GM19452 (cell line): ENCODE measurements around the gene NDUFS2.
A peak's percentile ranks its signal among the peaks of the same experiment; 100 is the strongest.
"Not testable (repeated sequence)": the region's sequence is repeated elsewhere in the genome, so short reads cannot be mapped to it uniquely, and the experiment has no call there.

Experiments
- ATAC-seq: cut with Tn5 transposase; IDR thresholded peaks from one replicate; pipeline ENCODE4 v1.9.1; 2021; ENCODE audit not compliant: unreplicated experiment

The NDUFS2 gene

DNA sequence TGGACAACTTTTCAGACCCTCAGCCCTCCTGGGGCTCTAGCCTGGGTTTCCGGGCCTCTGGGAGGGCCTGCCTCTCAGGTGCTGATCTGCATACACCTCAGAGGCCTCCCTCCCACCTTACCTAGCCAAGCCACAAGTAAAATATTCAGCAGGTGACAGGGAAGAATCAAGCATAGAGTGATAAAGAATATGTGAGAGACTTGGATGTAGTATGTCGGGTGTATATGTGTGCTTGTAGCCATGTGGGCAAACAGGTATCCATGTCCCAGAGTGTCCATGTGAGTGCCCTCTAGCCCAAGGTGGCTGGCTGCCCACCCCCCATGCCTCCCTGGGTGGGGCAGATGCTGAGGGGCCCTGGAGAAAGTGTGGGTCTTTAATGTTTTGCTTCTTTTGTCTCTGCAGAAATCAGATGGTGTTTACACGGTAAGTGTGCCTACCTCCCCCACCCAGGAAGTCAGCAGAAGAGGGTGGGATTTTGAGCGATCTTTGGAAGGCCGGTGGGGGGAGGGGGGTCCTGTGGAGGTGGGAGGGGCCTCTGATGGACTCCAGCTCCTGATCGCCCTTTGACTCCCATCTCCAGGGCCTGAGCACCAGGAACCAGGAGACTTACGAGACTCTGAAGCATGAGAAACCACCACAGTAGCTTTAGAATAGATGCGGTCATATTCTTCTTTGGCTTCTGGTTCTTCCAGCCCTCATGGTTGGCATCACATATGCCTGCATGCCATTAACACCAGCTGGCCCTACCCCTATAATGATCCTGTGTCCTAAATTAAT is 16.3 kb downstream of the NDUFS2 start:
- no peak for ATAC-seq

DNA sequence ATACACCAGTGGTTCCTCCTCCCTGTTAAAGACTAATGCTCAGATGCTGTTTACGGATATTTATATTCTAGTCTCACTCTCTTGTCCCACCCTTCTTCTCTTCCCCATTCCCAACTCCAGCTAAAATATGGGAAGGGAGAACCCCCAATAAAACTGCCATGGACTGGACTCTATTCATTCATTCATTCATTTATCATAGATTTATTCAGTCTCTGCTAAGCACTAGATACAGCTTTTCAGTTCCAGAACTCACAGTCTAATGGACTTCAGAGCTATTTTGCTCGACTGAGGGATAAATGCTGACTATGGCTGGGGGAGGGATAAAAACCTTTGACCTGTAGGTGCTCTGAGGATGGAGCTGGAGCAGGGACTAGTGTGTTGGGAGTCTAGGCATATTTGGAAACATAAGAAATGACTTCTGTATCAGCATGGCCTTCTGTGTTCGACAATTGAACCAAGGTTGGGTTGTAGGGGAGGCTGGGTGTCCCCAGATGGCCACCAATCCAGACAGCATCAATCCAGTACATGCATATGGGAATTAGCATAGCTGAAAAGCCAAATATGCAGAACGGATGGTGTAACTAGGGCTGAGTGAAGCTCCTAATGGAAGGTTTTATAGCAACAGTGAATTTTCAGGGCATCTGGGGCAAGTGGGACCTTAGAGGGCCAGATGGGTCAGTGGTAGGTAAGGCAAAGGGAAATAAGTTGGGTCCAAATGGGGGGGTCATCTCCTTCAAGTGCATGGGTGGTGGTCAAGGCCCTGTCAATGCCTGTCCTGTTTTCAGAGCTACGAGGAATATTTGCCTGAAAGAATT is 17.1 kb downstream of the NDUFS2 start:
- ATAC-seq: no peak

DNA sequence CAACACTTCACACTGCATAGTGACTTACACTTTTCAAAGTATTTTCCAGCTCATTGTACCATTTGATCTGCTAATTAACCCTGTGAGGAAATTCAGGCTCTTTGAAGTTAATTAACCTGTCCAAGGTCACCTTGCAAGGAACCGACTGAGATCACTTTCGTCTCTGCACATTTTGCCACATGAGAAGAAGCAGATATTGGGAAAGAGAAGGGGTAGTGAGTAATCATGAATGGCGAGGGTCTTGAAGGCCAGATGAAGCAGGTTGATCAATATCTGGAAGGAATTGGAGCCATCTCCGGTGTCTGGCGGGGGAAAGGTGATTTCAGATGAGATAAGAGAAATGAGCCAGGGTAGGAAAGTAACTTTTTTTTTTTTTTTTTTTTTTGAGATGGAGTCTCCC is 17.8 kb downstream of the NDUFS2 start:
- no peak for ATAC-seq

DNA sequence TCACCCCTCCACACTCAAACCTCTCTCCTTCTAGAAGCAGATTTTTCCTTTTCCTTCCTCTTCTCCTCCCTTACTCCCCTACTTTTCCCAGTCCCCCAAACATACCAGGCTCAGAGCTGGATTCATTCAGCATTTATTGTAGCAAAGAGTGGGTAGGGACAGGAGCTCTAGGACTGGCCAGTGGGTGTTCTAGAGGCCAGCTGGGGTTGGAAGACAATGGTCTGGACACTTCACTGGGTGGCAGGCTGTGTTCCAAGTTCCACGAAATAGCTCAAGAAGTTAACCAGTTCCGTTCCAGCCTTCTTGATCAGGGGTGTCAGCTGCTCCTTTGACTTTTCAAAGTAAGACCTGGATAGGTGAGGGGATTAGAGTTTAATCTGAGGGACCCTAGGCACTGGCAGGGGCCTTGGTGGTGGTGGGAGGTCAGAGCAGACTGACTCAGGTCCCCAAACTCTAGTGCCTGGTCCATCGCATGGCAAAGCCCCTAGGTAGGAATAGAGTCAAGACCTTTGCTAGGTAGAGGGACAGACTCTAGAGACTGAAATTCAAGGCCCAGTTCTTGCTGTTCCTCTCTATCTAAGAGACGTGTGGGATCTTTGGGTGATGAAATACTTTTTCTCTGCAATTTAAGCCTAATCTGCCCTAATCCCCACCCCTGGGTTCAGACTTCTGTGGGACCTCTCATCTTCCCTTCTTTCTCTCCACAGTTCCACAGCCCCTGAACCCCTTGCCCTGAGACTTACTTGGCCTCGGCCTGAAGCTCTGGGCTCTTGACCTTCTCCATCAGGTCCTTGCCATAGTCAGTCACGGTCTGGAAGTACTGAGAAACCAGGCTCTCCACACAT is 20.2 kb downstream of the NDUFS2 start:
- ATAC-seq: no peak

DNA sequence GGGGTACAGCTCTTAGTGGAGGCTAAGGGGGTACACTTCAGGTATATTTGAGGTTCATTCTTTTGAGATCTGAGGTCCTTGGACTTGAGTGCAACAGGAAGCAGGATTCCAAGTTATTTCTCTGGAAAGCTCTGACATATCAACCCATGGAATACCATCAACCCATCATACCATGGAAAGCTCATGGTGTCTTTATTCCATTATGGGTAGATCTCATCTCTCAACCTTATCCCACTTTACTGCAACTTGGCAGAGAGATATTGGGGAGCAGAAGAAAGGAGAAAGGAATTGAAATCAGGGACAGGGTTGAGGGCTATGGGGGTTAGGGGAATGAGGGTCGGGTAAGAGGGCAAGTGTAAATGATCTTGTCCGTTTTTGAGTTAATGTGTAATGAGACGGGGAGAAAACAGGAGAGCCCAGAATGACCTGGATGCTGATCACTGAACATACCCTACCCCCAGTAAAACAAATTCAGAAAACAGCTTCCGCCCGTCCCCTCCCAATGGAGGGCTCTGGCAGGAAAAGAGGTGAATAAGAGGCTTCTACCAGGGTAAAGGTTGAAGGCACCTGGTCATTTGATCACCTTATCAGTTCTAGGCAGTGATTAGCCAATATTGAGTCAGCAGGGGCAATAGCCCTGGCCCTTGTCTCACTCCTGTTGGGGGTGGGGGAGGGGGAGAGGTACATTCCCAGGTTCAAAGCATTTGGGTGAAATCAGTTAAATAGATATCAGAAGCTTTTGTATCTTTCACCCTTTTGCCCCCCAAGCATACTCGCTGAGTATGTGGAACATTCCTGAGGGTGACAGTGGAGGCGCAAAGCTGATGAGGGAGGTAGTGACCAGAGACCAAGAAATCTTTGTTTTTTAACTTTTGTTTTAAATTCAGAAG is 21.9 kb downstream of the NDUFS2 start:
- ATAC-seq: no peak

DNA sequence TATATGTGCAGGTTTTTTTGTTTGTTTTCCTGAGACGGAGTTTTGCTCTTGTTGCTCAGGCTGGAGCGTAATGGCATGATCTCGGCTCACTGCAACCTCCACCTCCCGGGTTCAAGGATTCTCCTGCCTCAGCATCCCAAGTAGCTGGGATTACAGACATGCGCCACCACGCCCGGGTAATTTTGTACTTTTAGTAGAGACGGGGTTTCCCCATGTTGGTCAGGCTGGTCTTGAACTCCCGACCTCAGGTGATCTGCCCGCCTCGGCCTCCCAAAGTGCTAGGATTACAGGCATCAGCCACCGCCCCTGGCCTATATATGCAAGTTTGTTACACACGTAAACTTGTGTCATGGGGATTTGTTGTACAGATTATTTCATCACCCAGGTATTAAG is 22.5 kb downstream of the NDUFS2 start:
- ATAC-seq: not testable (repeated sequence)

DNA sequence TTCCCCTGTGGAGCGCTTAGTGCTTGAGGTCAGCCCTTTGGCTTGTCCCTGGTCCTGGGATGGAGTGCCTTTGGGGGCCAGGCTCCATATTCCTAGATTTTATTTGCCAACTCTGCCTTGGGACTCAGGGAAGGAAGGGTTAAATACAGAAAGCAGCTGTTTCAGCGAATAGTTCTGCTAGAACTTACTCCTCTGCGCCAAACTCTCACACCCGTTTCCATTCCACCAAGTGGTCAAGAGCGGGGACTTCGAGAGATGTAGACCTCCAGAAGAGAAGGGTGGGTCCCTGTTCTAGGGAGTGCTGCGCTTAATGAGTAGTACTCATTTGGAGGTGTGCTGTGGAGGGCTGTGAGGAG is 23.0 kb downstream of the NDUFS2 start:
- no peak for ATAC-seq

DNA sequence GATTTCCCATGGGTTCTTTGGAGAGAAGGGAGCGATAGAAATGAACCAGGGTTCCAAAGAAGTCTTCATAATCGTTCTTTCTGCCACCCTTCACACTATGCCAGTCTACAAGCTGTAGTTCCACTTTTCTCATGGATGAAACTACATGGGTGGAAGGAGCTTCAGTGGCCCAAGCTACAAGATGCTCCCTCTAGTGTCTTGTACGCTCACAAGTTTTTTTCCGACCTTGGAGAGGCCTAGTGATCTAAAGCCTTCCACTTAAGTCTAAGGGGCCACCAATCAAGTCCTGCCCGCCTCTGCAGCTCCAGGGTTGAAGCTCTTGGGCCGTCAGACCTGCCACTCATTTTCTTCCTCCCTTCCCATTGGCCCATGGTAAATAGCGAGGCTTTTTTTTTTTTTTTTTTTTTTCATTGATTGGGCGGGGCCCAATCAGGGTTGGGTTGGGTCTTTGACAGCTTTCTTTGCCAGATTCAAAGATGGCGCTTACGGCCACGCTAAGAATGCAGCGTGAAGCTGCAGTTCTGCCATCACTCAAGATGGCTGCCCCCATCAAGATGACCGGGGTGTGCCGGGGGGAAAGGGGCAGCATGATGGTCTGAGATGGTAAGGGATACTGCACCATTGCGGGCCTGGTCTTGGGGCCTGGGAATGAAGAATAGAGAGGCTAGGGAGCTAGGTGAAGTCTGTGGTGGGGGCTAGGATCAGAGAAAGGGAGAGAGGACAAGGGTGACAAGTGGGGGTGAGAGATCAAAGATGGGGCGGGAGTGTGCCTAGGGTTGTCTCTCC is 23.6 kb downstream of the NDUFS2 start, which contains the start of gene TOMM40L:
Gene TOMM40L, plus strand, starts transcription at position 527 of the 786 bp plus-strand sequence. CDS start 430 bp downstream, outside the sequence.
- peak; percentile 93 for ATAC-seq

DNA sequence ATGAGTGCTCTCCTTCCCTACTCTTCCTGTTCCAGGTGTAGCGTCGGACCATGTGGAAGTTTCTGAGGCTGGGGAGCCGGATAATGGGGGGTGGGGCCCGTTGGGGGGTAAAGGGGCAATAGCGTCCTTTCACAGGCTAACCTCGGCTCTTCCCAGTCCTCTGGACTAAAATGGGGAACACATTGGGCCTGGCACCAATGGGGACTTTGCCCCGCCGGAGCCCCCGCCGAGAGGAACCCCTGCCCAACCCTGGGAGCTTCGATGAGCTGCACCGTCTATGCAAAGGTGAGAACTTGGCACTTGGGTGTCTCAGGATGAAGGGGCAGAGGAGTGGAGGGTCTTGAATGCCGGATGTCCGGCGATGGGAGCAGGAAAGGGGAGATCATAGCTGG is 24.1 kb downstream of the NDUFS2 start:
- no peak for ATAC-seq

DNA sequence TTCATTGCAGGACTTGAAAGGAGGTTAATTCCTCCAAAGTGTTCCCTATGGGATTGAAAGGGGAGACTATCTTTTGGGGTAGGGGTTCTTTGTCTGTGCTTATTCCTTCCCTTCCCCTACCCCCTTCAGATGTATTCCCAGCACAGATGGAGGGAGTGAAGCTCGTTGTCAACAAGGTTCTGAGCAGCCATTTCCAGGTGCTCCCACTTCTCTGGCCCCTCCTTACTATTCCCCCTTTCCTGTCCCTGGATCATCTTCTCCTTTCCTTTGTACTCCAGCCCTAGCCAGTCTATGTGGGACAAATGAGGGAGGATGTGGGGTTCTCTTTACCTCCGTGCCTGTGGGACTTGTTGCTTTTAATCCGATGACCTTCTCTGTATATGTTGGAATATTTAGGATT is 24.6 kb downstream of the NDUFS2 start:
- ATAC-seq: no peak

DNA sequence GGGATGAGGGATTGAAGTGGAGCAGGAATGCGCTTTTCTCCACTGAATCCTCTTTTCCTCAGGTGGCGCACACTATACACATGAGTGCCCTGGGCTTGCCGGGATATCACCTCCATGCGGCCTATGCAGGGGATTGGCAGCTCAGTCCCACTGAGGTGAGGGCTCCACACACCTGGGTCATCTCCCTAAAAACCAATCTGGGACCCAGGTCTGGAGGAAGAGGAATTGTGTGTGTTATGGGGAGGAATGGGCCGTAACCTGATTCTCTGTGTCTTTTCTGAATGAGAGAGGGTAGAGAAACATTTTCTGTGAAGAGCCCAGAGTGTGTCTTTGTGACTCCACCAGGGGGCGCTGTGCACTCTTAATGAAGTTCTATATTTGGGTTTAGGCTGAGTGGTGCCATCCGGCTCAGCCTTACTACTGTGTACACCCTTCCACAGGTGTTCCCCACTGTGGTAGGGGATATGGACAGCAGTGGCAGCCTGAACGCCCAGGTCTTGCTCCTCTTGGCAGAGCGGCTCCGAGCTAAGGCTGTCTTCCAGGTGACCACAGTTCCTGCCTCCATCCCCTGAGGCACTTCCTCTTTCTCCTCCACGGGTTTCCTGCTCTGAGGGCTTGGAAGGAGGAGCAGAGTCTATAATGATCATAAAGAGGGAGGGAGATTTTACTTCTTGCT is 25.2 kb downstream of the NDUFS2 start:
- no peak for ATAC-seq

DNA sequence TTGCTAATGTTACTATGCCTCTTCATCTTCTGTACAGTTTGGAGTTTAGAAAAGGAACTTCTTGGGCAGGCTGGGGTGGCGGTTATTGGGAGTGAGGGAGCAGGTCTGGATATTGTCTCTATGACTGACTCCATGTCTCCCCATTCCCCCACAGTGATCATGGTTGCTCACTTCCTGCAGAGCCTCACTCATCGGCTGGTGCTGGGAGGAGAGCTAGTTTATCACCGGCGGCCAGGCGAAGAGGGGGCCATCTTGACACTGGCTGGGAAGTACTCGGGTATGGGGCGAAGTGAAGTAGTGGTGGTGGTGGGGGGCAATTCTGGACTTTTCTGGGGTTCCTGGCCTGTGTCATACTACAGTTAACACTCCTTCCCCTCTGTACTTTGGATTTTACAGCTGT is 25.9 kb downstream of the NDUFS2 start:
- ATAC-seq: no peak

DNA sequence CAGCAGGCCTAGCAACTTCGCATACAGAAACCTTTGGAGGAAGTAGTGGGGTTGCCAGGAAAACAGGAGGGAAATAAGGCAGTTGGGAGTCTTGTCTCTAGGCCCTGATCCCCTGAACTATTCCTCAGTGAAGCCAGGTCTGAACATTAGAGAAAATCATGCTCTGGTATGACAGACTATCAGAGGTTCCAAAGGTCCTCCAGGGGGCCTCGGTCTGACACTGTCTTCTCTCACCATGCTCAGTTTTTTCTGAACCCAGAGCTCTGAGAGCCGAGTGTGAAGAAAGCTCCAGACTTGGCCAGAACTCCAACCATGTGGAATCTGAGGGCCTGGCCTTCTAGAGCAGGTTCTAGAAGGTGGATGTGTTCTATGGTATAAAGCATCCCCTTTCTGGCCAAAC is 27.7 kb downstream of the NDUFS2 start:
- ATAC-seq: no peak

DNA sequence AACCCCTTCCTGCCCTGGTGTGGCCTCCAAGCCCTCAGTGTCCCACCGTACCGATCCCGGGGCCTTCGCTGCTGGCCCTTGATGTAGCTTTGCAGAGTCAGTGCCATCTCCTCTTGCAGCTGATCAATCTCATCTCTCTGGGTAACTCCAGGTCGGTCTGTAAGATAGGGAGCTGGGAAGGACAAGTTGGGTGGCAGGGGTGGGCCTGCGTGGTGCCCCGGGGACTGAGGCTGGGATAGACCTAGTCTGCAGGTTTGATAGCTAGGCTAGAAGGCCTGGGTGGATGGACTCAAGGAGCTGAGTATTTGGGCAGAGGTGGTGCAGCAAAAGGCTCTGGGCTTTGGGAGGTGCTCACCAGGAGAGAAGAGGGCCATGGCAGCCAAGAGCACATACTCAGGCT is 28.6 kb downstream of the NDUFS2 start:
- ATAC-seq: no peak

DNA sequence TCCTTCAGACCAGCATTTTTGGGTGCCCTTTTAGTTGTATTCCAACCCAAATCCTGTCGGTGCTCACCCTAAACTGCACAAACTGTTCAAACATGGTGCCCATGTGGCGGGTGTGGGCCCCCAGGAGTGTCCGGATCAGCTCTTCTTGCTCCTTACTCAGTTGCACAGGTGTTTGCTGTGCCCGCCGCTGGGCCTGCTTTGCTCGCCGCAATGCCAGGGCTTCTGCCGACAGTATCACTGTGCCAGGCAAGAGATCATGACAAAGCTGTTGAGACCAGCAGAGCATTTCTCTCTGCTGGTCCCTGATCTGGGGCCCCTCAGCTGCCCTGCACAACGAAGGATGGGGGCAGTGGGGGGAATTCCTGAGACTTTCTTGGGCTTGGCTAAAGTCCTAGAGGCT is 30.9 kb downstream of the NDUFS2 start:
- ATAC-seq: no peak

DNA sequence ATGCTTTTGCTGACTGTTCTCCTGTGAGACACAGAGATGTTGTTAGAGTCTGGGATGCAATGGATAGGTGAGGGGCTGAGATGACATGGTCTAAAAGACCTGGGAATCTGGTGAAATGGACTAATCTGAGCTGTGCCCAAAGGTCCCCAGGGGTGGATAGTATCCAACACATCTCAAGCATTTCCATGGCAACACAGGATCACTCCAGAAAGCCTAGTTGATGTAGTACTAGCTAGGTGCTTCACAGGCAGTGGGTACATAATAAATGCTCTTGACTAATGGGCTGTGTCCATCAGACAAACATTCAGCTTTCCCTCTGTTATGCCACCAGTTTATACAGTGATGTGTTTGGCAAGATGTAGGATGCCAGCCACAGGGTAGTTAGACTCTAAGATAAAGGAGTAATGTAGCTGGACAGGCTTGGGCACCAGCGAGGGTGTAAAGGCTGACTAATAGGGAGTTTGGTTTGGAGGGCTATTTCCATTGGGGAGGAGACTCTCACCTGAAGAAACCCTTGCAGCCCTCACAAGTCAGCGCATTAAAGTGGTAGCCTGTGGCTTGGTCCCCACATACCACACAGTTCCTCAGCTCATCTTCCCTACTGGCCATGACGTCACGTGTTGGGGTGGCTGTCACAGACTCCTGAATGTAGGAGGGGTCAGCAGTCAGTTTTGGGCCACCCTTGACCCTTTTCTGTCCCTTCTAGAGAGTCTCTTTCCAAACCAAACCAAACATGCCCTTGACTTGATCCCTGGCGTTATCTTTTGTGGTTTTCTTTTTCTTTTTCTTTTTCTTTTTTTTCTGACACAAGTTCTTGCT is 34.0 kb downstream of the NDUFS2 start:
- ATAC-seq: no peak

DNA sequence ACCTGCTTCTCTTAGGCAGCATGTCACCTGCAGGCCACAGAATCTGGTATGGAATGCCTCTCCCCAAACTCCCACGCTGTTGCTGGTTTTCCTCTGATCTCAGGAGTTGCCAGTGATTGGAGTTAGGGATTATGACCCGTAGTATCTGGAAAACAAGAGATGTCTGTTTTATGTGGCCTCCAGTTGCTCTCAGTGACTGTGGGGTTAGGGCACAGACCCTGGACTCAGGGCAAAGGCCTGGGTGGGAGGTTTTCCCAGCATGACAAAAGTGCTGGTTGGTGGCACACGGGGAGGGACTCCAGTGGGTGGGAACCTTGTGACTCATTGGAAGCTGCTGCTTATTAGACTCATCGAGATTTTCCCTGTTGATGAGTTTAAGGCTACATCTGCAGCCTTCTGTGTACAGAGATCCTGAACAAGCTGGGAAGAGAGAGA is 35.9 kb downstream of the NDUFS2 start, which contains the start of gene NR1I3:
Gene NR1I3, minus strand, starts transcription at position 165 of the 435 bp plus-strand sequence. CDS start 1,638 bp downstream, outside the sequence.
- ATAC-seq: no peak

DNA sequence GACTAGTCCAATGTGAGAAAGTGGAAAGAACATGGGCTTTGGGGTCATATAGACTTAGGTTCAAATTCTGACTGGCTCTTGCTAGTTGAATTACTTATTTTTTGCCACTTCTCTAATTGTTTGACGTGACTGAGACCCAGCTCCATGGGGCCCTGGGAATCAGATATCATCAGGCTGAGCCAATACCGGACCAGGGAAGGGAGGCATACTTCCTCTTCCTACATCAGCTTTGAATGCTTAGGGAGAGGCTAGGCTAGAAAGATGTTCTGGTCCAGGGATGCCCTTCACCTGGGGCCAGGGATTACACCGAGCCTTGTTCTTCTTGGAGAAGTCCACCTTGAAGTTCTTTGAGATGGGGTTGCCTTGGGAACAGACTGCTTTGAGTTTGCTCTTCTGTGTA is 39.5 kb downstream of the NDUFS2 start:
- ATAC-seq: no peak
